Fibroblast of skin of right biceps (primary cell): Measurements from ENCODE around the gene NOS1.

Experiments
- DNase-seq: peaks from one replicate; pipeline ENCODE4 v3.0.0-alpha.2; 2013

NOS1 gene

DNA sequence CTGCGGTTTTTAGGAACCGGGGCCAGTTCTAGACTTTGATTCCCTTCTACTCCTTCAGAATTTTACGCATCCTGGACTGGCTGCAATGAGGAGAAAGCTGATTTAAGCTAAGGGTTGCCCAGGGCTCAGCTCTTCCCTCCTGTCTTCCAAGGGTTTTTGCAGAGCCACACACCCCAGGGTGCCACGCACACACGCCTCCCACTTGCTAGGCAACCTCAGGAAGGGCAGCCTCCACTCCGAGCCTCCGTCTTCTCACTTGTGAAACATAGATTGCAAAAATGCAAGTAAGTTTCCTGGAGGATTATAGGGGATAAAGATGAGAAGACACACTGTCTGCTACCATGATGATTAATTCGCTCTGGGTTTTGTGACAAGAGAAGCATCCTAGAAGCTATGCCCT lies 31.7 kb downstream of the NOS1 start:
- DNase-seq: no peak

DNA sequence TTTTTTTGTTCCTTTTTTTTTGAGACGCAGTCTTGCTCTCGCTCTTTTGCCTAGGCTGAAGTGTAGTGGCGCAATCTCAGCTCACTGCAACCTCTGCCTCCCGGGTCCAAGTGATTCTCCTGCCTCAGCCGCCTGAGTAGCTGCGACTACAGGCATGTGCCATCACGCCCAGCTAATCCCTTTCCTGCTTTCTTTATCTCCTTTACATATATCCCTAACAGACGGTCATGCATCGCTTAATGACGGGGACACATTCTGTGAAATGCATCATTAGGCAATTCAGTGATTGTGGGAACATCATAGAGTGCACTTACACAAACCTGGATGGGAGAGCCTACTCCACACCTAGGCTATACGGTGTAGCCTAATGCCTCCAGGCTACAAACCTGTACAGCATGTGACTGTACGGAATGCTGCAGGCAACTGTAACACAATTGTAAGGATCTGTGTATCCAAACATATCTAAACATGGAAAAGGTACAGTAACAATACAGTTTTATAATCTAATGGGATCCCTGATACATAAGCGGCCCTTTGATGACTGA lies 32.8 kb downstream of the NOS1 start:
- DNase-seq: no peak

DNA sequence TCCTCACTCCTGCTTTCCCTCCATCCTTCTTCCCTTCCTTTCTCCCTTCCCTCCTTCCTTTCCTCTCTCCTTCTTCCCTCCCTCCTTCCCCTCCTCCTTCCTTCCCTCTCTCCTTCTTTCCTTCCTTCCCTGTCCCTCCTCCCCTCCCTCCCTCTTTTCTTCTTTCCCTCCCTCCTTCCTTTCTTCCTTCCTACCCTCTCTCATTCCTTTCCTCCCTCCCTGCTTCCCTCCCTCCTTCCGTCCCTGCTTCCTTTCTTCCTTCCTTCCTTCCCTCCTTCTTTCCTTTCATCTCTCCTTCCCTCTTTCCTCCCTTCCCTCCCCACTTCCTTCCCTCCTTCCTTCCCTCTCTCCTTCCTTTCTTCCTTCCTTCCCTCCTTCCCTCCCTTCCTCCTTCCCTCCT lies 39.0 kb downstream of the NOS1 start:
- DNase-seq: no peak

DNA sequence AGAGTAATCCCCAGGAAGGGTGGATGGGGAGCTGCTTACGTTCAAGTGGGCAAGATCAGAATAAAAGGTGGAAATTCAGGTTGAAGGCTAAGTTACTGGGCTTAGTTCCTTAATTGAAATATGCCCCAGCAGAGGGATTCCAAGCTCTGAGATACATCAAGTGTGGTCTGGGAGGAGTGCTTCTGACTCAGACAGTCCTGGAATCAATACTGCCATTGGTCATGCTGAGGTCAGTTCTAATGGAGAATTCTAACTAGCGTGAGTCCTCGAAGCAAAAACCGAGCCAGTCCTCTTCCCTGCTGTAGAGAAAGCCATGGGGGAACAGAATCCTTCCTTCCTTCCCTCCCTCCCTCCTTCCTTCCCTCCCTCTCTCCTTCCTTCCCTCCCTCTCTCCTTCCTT lies 39.9 kb downstream of the NOS1 start:
- DNase-seq: no peak

DNA sequence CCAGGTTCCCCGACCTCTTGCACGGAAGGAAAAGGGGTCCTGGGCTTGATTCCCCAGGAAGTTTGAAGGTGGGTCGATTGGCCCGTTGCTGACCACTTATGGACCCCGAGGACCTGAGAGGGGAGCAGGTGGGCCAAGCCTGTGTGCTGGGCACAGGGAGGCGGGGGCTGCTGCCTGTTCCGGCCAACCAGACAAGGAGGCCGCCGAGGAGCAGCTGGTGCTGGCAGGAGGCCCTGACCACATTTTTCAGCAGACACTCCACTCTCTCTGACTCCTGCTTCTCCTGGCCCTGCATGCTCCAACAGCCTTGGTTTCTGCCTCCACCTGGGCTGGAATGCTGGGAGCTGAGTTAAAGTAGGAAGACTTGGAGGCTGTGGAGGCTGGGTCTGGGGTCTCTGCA lies 42.8 kb downstream of the NOS1 start:
- DNase-seq: no peak

- no peak for DNase-seq
These were observed 45.1 kb downstream of the NOS1 start for GRCh38 chr12:117316336-117316735.

DNA sequence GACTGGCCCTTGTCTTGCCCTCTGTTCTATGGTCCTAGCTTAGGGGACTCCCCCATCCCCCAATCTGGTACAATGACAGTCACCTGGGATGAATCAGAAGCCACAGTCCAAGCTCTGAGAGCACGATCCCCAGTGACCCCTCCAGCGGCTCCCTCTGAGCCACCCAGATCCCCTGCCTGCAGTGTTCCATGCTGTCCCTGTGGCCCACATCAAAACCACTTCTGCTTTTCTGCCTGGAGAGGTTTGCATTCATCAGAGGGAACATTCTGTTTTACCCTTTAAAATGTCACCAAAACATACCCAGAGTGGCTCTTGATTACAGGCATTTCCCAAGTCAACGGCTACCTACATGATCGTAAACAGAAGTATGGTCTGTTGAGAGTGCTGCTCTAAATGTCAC lies 47.5 kb downstream of the NOS1 start:
- DNase-seq: no peak

GRCh38 chr12:117312770-117313169 lies 48.7 kb downstream of the NOS1 start:
- no peak for DNase-seq

DNA sequence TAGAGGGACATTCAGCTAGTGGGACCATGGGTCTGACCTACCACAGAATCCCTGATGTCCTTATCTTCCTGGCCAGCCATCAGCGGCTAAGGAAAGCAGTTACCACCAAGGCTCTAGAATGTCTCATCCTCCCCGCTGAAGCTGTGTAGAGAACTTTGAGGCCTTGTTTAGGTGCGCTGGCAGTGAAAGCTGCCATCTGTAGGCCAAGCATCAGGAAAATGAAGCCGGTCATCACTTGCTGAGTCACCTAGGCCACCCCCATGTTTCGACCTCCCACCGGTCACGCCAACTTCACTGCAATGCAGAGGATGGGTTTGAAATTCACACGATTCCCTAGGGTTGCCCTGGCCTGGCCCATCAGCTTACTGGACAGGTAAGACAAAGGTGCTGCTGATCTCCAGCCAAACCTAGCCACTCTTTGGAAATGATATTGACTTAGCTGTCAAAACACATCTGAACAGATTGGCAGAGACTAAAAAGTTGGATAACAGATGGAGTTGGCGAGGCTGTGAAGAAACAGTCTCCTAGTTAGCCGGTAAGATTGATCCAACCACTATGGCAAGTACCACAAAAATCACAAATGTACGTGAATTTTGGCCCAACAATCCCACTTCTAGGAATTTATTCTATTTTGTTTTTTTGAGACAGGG lies 52.0 kb downstream of the NOS1 start:
- DNase-seq: no peak

- DNase-seq: no peak
These were observed 61.3 kb downstream of the NOS1 start for GRCh38 chr12:117300174-117300573.

- DNase-seq: no peak
These were observed 62.7 kb downstream of the NOS1 start for GRCh38 chr12:117298648-117299225.

DNA sequence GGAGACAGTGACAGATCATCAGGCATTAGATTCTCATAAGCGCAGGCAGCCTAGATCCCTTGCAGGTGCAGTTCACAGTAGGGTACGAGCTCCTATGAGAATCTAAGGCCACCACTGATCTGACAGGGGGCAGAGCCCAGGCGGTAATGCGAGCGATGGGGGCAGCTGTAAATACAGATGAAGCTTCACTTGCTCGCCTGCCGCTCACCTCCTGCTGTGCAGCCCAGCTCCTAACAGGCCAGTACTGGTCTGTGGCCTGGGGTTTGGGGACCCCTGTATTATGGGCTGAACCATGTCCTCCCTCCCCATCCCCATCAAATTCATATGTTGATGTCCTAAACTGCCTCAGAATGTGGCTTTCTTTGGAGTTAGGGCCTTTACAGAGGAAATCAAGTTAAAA lies 63.2 kb downstream of the NOS1 start:
- DNase-seq: no peak

GRCh38 chr12:117294189-117294603 lies 67.2 kb downstream of the NOS1 start:
- DNase-seq: no peak

DNA sequence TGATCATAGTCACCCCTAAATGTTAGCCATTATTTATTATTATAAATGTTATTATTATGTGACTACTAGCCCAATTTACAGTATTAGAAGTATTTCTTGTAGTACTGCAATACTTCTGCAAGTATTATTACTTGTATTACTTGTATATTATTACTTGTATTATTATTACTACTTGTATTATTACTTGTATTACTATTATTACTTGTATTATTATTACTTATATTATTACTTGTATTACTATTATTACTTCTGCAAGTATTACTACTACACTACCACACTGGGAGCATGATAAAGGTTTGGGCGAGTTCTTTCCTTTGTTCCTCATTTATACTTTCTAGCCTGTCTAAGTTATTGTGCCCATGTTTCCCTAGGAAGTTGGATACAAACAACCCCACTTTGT lies 67.9 kb downstream of the NOS1 start:
- no peak for DNase-seq

GRCh38 chr12:117292688-117293087 lies 68.7 kb downstream of the NOS1 start:
- no peak for DNase-seq

DNA sequence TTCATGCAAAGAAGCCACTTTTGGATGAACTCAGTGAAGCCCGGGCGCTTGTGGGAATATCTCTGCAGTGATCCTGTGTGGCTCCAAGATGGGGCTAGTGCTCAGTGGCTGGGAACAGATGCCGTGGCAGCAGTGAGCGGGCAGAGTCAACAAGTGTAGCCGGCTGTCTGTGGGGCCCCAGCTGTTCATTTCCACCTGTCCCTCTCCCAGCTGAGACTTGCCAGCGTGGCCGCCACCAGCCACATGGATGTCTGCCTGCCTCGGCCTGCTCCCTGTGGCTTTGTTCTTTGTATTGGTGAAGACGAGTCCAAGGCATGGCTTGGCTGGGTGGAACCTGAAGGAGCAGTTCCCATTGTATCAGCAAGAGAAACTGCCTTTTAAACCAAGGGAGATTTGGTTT lies 77.3 kb downstream of the NOS1 start:
- DNase-seq: no peak

- DNase-seq: no peak
These were observed 78.9 kb downstream of the NOS1 start for GRCh38 chr12:117282490-117282889.

- no peak for DNase-seq
These were observed 81.3 kb downstream of the NOS1 start for GRCh38 chr12:117280019-117280680.

DNA sequence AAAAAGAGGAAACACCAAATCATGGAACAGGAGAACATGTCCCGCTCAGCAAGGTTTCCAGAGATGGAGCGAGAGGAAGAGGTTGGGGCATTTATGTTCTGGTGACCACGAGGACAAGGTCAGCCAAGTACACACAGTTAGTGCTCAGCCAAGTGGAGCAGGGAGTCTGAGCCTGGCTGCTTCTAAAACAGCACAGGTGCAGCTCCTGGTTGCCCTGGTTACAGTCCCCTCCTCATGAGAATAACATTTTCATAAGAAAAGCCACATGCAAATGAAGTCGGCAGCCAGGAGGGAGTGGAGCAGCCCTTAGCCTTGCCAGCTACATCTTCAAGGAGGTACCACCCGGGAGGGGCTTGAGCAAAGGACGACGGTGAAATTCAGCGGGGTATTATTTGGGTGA lies 81.8 kb downstream of the NOS1 start:
- DNase-seq: no peak

GRCh38 chr12:117277875-117278274 lies 83.6 kb downstream of the NOS1 start:
- no peak for DNase-seq

GRCh38 chr12:117273091-117273490 lies 88.3 kb downstream of the NOS1 start:
- no peak for DNase-seq

DNA sequence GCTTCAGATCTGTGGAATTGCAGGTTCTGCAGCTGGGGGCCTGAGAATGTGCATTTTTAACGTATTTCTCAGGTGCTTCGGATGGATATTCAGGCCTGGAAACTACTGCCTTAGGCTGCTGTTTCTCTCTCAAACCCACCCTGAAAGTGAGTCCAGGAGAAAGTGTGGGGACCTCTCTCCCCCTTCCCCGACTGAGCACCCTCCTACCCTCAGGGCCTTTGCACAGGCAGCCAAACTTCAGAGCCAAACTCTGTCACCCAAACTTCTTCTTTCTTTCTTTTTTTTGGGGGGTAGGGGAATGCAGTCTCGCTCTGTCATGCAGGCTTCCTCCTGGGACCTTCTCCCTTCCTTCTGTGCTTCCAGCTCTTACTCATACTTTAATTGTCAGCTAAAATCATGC lies 88.7 kb downstream of the NOS1 start:
- DNase-seq: no peak

- DNase-seq: no peak
These were observed 98.7 kb downstream of the NOS1 start for GRCh38 chr12:117262749-117263148.

- peak; percentile 53 for DNase-seq
These were observed 100.2 kb downstream of the NOS1 start for GRCh38 chr12:117261247-117261646.
